ENCODE measurements around the gene IFNK.

IFNK gene

GRCh38 chr9:27560457-27560856, 36.4 kb downstream of the IFNK start:
- Histone ChIP-seq H3K27me3 (no peaks in the 10 kb centered on the region), H3K36me3 (peaks cover 15% of the 10 kb centered on the region), H3K9me3 (no peaks in the 10 kb centered on the region), H3K4me1 (no peaks in the 10 kb centered on the region), H3K4me3 (ENCODE audit: low read depth, low read length) (no peak overlapping the region)
- DNase-seq: no peak
- TF ChIP-seq CTCF (IDR thresholded peaks at IDR 0.05; ENCODE audit: low read depth, low read length): no peak

- H3K36me3 ChIP-seq: peaks cover 11% of the 10 kb centered on the region
- no peak overlapping the region for H3K4me3 ChIP-seq (ENCODE audit: low read depth, low read length)
- DNase-seq: no peak
- H3K9me3 ChIP-seq: no peaks in the 10 kb centered on the region
- no peak for TF ChIP-seq CTCF (IDR thresholded peaks at IDR 0.05; ENCODE audit: low read depth, low read length)
- H3K27me3 ChIP-seq: no peaks in the 10 kb centered on the region
- no peaks in the 10 kb centered on the region for H3K4me1 ChIP-seq
These were observed 37.6 kb downstream of the IFNK start for GRCh38 chr9:27561685-27562084.

- TF ChIP-seq CTCF (IDR thresholded peaks at IDR 0.05; ENCODE audit: low read depth, low read length): no peak
- no peaks in the 10 kb centered on the region for H3K27me3 ChIP-seq
- H3K9me3 ChIP-seq: no peaks in the 10 kb centered on the region
- peaks cover 5% of the 10 kb centered on the region; the same call in 1 of the 2 replicates for H3K4me1 ChIP-seq
- no peak for DNase-seq
- H3K4me3 ChIP-seq (ENCODE audit: low read depth, low read length): no peak overlapping the region
- peaks cover 8% of the 10 kb centered on the region for H3K36me3 ChIP-seq
These were observed 39.8 kb downstream of the IFNK start for GRCh38 chr9:27563738-27564430.

- peaks cover 8% of the 10 kb centered on the region for H3K36me3 ChIP-seq
These were observed 40.6 kb downstream of the IFNK start for GRCh38 chr9:27564670-27565069.

GRCh38 chr9:27565696-27566095, 41.6 kb downstream of the IFNK start:
- Histone ChIP-seq H3K36me3 (peaks cover 8% of the 10 kb centered on the region; the same call in 1 of the 2 replicates), H3K4me3 (ENCODE audit: low read depth, low read length) (no peak overlapping the region), H3K27me3 (no peaks in the 10 kb centered on the region), H3K4me1 (peaks cover 5% of the 10 kb centered on the region; the same call in 1 of the 2 replicates), H3K9me3 (no peaks in the 10 kb centered on the region)
- TF ChIP-seq CTCF (IDR thresholded peaks at IDR 0.05; ENCODE audit: low read depth, low read length): no peak
- DNase-seq: no peak

More at GRCh38 chr9:27564670-27565069, 40.6 kb downstream of the IFNK start:
- no peak for TF ChIP-seq CTCF (IDR thresholded peaks at IDR 0.05; ENCODE audit: low read depth, low read length)
- no peak for DNase-seq
- Histone ChIP-seq H3K27me3 (no peaks in the 10 kb centered on the region), H3K9me3 (no peaks in the 10 kb centered on the region), H3K4me1 (peaks cover 5% of the 10 kb centered on the region; the same call in 1 of the 2 replicates), H3K4me3 (ENCODE audit: low read depth, low read length) (no peak overlapping the region)

- Histone ChIP-seq H3K27me3 (no peaks in the 10 kb centered on the region), H3K36me3 (peaks cover 4% of the 10 kb centered on the region; the same call in 1 of the 2 replicates), H3K4me3 (ENCODE audit: low read depth, low read length) (no peak overlapping the region), H3K9me3 (no peaks in the 10 kb centered on the region), H3K4me1 (peaks cover 5% of the 10 kb centered on the region; the same call in 1 of the 2 replicates)
- no peak for DNase-seq
- no peak for TF ChIP-seq CTCF (IDR thresholded peaks at IDR 0.05; ENCODE audit: low read depth, low read length)
These were observed 42.0 kb downstream of the IFNK start for GRCh38 chr9:27566118-27566517.
